Choroid plexus epithelial cell (primary cell): ENCODE measurements around the gene DNTT.

ENCODE experiments used
- DNase-seq: peaks from one replicate; pipeline ENCODE4 v3.0.0-alpha.2; 2010; ENCODE audit warnings: low read depth
- H3K4me3 ChIP-seq: 2 replicates; pipeline ENCODE4 v1.5.1; 2011; ENCODE audit warnings: low read depth, mild to moderate bottlenecking, control low read depth, low read length, moderate library complexity
- CTCF ChIP-seq: conservative IDR thresholded peaks from 2 replicates; pipeline ENCODE4 v1.5.1; 2011; ENCODE audit warnings: low read depth, mild to moderate bottlenecking, control low read depth, inconsistent platforms, low read length, moderate library complexity

The DNTT gene

DNA sequence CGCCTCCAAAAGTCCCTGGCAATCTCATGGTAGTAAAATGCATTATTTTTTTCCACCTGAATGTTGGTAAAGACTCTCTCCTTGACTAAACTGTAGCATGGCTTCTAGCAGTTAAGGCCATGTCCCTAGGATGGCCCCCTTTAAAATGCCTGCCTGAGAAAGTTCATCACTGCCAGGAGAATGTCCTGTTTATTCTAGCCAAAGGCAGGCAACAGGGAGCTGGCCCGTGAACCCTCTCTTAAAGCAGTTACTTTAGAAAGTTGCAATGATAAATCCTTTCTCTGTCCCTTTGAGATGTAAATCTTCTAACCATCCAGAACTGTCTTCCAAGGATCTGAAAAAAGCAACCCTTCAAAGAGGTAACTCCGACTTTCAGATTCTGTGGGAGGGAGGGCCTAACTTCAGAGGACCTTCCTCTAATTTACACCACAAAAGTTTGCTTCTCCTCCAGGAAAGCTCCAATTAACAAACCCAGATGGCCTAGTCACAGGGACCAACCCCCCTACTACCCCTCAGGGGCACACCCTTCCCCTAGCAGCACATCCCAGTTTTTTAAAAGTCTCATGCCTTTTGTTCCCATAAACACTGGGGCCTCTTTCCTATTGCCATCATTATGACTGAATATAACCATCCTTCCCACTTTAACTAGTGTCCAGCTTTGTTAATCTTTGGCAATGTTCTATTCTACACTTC lies 5.5 kb downstream of the DNTT start:
- no peak for DNase-seq
- no peak overlapping the region for H3K4me3 ChIP-seq
- TF ChIP-seq CTCF, result no peak

DNA sequence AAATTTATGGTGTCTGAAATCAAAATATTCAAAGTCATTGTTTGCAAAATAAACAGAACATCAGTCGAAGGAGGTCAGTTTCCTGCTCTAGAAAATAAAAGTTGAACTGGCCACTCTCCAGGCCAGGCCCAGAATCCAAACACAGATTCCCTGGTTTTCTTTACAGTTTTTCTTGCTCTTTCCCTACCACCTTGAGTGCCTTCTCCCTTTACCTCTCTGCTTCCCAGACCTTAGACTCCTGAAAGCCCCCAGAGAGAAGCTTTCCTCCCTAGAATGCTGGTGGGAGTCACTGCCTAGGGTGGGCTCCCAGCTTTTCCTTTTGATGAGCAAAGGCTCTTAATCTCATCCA lies 6.1 kb downstream of the DNTT start:
- TF ChIP-seq CTCF, result no peak
- no peak for DNase-seq
- H3K4me3 ChIP-seq, result no peak overlapping the region

- TF ChIP-seq CTCF, result no peak
- DNase-seq, result no peak
- no peak overlapping the region for H3K4me3 ChIP-seq
These were observed 7.0 kb downstream of the DNTT start for GRCh38 chr10:96311180-96311715.

DNA sequence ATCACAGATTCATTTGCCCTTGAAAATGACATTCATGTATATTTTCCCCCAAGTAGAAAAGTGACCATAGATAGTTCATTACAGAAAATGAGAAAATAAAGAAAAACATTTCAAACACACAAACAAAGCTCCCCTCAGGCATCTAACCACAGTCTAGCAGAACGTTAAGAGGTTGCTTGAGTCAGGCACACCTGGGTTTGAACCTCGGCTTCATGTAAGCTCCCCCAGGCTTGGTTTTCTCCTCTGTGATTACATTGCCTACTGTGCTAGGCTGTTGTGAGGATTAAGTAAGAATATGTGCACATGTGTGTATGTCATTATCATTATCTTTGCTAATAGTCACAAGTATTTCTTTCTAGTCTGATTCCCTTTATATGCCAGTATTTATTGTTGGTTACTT lies 9.1 kb downstream of the DNTT start:
- DNase-seq, result no peak
- no peak for TF ChIP-seq CTCF
- H3K4me3 ChIP-seq, result no peak overlapping the region

- DNase-seq, result no peak
- no peak for TF ChIP-seq CTCF
- no peak overlapping the region for H3K4me3 ChIP-seq
These were observed 13.0 kb downstream of the DNTT start for GRCh38 chr10:96317067-96317833.

GRCh38 chr10:96319754-96320474 lies 15.7 kb downstream of the DNTT start:
- DNase-seq, result peak; percentile 4
- H3K4me3 ChIP-seq, result no peak overlapping the region
- TF ChIP-seq CTCF, result no peak
